ENCODE results near the gene DPP6. TPM values are rescaled to one million over a fixed set of nuclear protein-coding genes. Genes with fewer than 3 reads are reported as not detected.

The DPP6 gene
- total RNA-seq, 4 donors from 2014 or later, result 0.94 to 1.9 TPM; not detected in 2

DNA sequence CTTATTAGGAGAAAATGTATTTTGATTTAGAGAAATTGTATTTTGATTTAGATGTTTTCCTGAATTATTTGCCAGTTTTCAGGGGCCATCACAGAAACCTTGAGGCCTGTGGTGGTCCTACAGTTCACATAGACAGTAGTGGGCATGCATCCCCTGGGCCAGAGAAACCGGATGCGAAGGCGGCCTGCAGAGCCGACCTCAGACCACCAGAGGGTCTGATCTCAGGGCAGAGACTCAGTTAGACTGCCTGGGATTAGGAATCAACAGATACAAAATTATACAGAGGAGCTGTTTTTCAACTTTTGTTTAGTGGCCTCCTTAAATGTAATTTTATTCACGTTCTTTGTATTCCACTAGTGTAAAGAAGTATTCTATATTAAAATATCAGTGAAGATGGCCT lies 792.3 kb downstream of the DPP6 start:
- in situ Hi-C loops (cut with MboI; ENCODE audit: low sequenced_read_pairs in 4 of 4), result no loop called here
- Histone ChIP-seq H3K9me3 (no peaks in the 10 kb centered on the region), H3K27ac (no peak overlapping the region), H3K4me1 (no peaks in the 10 kb centered on the region), H3K36me3 (no peaks in the 10 kb centered on the region), H3K4me3 (no peak overlapping the region), H3K27me3 (peaks cover 0 to 6% (median 4%) of the 10 kb centered on the region in 3 donors)
- TF ChIP-seq, protein P1, sequence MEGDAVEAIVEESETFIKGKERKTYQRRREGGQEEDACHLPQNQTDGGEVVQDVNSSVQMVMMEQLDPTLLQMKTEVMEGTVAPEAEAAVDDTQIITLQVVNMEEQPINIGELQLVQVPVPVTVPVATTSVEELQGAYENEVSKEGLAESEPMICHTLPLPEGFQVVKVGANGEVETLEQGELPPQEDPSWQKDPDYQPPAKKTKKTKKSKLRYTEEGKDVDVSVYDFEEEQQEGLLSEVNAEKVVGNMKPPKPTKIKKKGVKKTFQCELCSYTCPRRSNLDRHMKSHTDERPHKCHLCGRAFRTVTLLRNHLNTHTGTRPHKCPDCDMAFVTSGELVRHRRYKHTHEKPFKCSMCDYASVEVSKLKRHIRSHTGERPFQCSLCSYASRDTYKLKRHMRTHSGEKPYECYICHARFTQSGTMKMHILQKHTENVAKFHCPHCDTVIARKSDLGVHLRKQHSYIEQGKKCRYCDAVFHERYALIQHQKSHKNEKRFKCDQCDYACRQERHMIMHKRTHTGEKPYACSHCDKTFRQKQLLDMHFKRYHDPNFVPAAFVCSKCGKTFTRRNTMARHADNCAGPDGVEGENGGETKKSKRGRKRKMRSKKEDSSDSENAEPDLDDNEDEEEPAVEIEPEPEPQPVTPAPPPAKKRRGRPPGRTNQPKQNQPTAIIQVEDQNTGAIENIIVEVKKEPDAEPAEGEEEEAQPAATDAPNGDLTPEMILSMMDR (IDR thresholded peaks at IDR 0.05 in 4 of 5, conservative IDR thresholded peaks at IDR 0.05 in 1 of 5), result no peak
- no peak for TF ChIP-seq POLR2A (IDR thresholded peaks at IDR 0.05)
- no peak for DNase-seq
- intact Hi-C loops (cut with DNase I; ENCODE audit: low total_unique reads), result no loop called here
- no peak for ATAC-seq

DNA sequence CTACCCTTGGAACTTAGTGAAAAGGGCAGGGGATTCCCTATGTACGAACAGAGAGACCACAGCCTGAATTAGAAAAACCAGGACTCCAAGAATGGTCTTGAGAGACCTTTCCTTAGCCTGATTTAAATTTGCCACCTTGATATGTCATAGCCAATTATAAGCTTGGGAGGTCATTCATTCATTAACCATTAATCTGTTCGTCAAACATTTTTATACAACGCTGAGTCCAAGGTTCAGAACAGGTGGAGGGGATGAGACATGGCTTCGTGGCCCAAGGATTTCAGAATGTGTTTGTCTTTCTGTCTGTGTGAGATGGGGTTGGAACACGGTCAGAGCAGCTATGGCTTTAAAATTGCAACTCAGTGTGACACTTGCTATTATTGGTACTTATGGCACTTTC lies 792.8 kb downstream of the DPP6 start:
- in situ Hi-C loops (cut with MboI; ENCODE audit: low sequenced_read_pairs in 4 of 4) (no loop called here), intact Hi-C loops (cut with DNase I; ENCODE audit: low total_unique reads) (no loop called here)
- TF ChIP-seq POLR2A (IDR thresholded peaks at IDR 0.05), result no peak
- TF ChIP-seq, protein P1 (IDR thresholded peaks at IDR 0.05 in 4 of 5, conservative IDR thresholded peaks at IDR 0.05 in 1 of 5), result no peak

DNA sequence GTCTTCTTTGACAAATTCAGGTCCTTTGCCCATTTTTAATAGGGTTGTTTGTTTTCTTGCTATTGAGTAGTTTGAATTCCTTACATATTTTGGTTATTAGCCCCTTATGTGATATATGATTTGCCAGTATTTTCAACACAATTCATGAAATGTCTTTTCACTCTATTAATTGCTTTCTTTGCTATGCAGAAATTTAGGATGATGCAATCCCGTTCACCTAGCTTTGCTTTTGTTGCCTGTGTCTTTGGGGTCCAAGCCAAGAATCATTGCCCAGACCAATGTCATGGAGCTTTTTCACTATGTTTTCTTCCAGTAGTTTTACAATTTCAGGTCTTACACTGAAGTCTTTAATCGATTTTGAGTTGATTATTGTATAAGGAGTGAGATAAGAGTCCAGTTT lies 796.3 kb downstream of the DPP6 start:
- Histone ChIP-seq H3K9me3 (no peaks in the 10 kb centered on the region), H3K36me3 (no peaks in the 10 kb centered on the region), H3K27me3 (no peaks in the 10 kb centered on the region), H3K4me1 (no peaks in the 10 kb centered on the region), H3K4me3 (no peak overlapping the region), H3K27ac (no peak overlapping the region)
- ATAC-seq (no peak), DNase-seq (no peak)
- intact Hi-C loops (cut with DNase I; ENCODE audit: low total_unique reads), result no loop called here
- in situ Hi-C loops (cut with MboI; ENCODE audit: low sequenced_read_pairs in 4 of 4), result no loop called here
- no peak for TF ChIP-seq POLR2A (IDR thresholded peaks at IDR 0.05)
- TF ChIP-seq, protein P1 (IDR thresholded peaks at IDR 0.05 in 4 of 5, conservative IDR thresholded peaks at IDR 0.05 in 1 of 5), result no peak

More for the DNA sequence above, 792.8 kb downstream of the DPP6 start:
- Histone ChIP-seq H3K27ac (no peak overlapping the region), H3K4me1 (no peaks in the 10 kb centered on the region), H3K36me3 (no peaks in the 10 kb centered on the region), H3K4me3 (no peak overlapping the region), H3K27me3 (peaks cover 0 to 6% (median 4%) of the 10 kb centered on the region in 3 donors), H3K9me3 (no peaks in the 10 kb centered on the region)
- DNase-seq, result no peak
- no peak for ATAC-seq

DNA sequence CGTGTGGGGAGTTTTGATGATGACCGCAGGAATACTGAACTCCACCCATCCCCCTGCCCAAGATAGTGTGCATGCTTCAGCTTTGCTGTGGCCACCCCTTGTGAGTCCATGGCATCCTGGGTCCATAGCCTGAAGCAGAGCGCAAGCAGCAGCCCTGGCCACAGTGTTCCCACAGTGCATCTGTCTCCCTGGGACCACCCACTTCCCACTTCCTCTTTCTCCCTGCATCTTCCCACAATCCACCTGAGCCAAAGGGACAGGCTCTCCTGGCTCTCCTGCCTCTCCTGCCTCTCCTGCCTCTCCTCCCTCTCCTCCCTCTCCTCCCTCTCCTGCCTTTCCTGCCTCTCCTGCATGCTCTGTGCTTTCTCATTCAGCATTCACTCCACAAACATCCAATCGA lies 800.0 kb downstream of the DPP6 start:
- ATAC-seq, result no peak
- in situ Hi-C loops (cut with MboI; ENCODE audit: low sequenced_read_pairs in 4 of 4) (no loop called here), intact Hi-C loops (cut with DNase I; ENCODE audit: low total_unique reads) (no loop called here)
- no peak for DNase-seq
- no peaks in the 10 kb centered on the region for H3K27me3 ChIP-seq
- H3K36me3 ChIP-seq, result no peaks in the 10 kb centered on the region
- H3K27ac ChIP-seq, result no peak overlapping the region
- no peaks in the 10 kb centered on the region for H3K9me3 ChIP-seq
- TF ChIP-seq POLR2A (IDR thresholded peaks at IDR 0.05), result no peak
- TF ChIP-seq, protein P1 (IDR thresholded peaks at IDR 0.05 in 4 of 5, conservative IDR thresholded peaks at IDR 0.05 in 1 of 5), result no peak
- H3K4me3 ChIP-seq, result no peak overlapping the region
- no peaks in the 10 kb centered on the region for H3K4me1 ChIP-seq

DNA sequence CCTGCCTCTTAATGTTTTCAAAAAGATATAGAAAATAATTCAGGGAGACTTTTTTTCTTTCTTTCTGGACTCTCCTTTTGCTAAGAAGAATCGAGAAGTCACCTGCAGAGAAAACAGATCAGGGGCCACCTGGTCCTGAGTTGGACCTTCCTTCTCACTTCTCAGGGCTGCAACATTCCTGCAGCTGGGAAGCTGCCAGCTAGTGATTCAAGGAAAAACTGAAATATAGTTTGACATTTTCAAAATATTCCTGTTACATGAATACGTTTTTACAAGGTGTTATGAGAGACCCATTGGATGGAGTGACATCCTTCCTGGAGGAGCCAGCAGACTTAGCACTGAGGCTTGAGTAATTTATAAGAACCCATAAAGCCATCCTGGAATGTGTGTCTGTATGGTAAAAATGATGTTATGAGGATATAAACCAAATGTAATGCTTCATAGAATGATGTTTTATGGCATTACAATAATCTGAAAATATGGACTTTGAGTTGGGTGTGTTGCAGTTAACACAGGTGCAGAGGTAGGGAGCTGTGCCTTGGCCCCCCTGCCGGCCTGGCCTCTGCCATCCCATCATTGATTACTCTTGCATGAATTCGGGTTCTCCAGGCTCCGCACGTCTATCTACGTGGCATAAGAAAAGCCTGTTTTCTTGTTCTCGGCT lies 801.0 kb downstream of the DPP6 start:
- ATAC-seq (no peak), DNase-seq (no peak)
- H3K4me3 ChIP-seq, result no peak overlapping the region
- H3K27me3 ChIP-seq, result no peaks in the 10 kb centered on the region
- in situ Hi-C loops (cut with MboI; ENCODE audit: low sequenced_read_pairs in 4 of 4), result no loop called here
- no peaks in the 10 kb centered on the region for H3K36me3 ChIP-seq
- H3K4me1 ChIP-seq, result no peaks in the 10 kb centered on the region
- no peak overlapping the region for H3K27ac ChIP-seq
- intact Hi-C loops (cut with DNase I; ENCODE audit: low total_unique reads), result no loop called here
- no peak for TF ChIP-seq POLR2A (IDR thresholded peaks at IDR 0.05)
- TF ChIP-seq, protein P1 (IDR thresholded peaks at IDR 0.05 in 4 of 5, conservative IDR thresholded peaks at IDR 0.05 in 1 of 5), result no peak
- H3K9me3 ChIP-seq, result no peaks in the 10 kb centered on the region
